SK-N-SH (cell line): ENCODE measurements around the gene SULT2B1. TPM values are rescaled to one million over a fixed set of nuclear protein-coding genes. Genes with fewer than 3 reads are reported as not detected.

Source experiments
- CTCF ChIA-PET: fragments of 300-600, 350-600 bp; formaldehyde crosslinking; extraction: SDS; loops from one replicate; lab custom pipeline; 2021; lab: Yijun Ruan, JAX
- POLR2A ChIA-PET: fragments of 350-600 bp; sonication (Branson Sonifier 250); formaldehyde crosslinking; extraction: SDS; loops from one replicate; lab custom pipeline; 2020; ENCODE audit warnings: antibody characterized with exemption, inconsistent platforms; lab: Yijun Ruan, JAX
- DNase-seq: peaks from one replicate; pipeline ENCODE4 v3.0.0; 2012
- H2AFZ ChIP-seq: fragments of 200-600 bp; sonication (generic); 2 replicates; pipeline ENCODE4 v1.8.1; 2016; ENCODE audit warnings: antibody characterized with exemption, mild to moderate bottlenecking, low read depth
- H3F3A ChIP-seq: fragments of 200-600 bp; sonication (generic); replicated peaks from 2 replicates; pipeline ENCODE3; 2016; ENCODE audit warnings: antibody characterized with exemption, mild to moderate bottlenecking; ENCODE audit not compliant: insufficient read depth
- H3K27ac ChIP-seq, 2 experiments: fragments of 200-500 bp in 1 of 2; fragments of 200-600 bp in 1 of 2; sonication (Bioruptor generic) in 1 of 2; sonication (generic), shearing (Covaris generic) in 1 of 2; 2 replicates each; pipeline versions ENCODE4 v1.5.1 to v1.6.1; 2014 to 2016; ENCODE audit warnings: low read depth in 2 of 2, inconsistent platforms in 1 of 2, low read length in 1 of 2, mild to moderate bottlenecking in 1 of 2, mixed read lengths in 1 of 2
- H3K27me3 ChIP-seq: fragments of 200-600 bp; sonication (generic), shearing (Covaris generic); 2 replicates; pipeline ENCODE4 v1.6.1; 2016; ENCODE audit warnings: mixed run types; ENCODE audit not compliant: insufficient read depth
- H3K36me3 ChIP-seq, 2 experiments: fragments of 200-500 bp in 1 of 2; fragments of 200-600 bp in 1 of 2; sonication (Bioruptor generic) in 1 of 2; sonication (generic) in 1 of 2; replicated peaks in 1 of 2; 2 replicates each; pipeline versions ENCODE3 to v1.5.1; 2014 to 2016; ENCODE audit warnings: low read length in 1 of 2, mild to moderate bottlenecking in 1 of 2; ENCODE audit not compliant: insufficient read depth in 2 of 2, control insufficient read depth in 1 of 2
- H3K4me1 ChIP-seq, 2 experiments: fragments of 200-500 bp in 1 of 2; fragments of 200-600 bp in 1 of 2; sonication (Bioruptor generic) in 1 of 2; sonication (generic), shearing (Covaris generic) in 1 of 2; 2 replicates each; pipeline versions ENCODE4 v1.5.1 to v1.6.1; 2014 to 2016; ENCODE audit warnings: low read depth in 1 of 2, low read length in 1 of 2, mixed run types in 1 of 2; ENCODE audit not compliant: insufficient read depth in 2 of 2, control insufficient read depth in 1 of 2
- H3K4me2 ChIP-seq: fragments of 200-600 bp; sonication (generic), shearing (Covaris generic); 2 replicates; pipeline ENCODE4 v1.6.1; 2017; ENCODE audit warnings: mixed run types
- H3K4me3 ChIP-seq, 2 experiments: fragments of 200-500 bp in 1 of 2; fragments of 200-600 bp in 1 of 2; sonication (Bioruptor generic) in 1 of 2; sonication (generic), shearing (Covaris generic) in 1 of 2; 2 replicates each; pipeline versions ENCODE4 v1.5.1 to v1.8.1; 2014 to 2016; ENCODE audit warnings: low read depth in 2 of 2, inconsistent platforms in 1 of 2, low read length in 1 of 2, mild to moderate bottlenecking in 1 of 2, mixed read lengths in 1 of 2, moderate library complexity in 1 of 2
- H3K79me2 ChIP-seq: fragments of 200-600 bp; sonication (generic); 2 replicates; pipeline ENCODE4 v1.8.1; 2017; ENCODE audit warnings: mild to moderate bottlenecking; ENCODE audit not compliant: insufficient read depth
- H3K9ac ChIP-seq: fragments of 200-600 bp; sonication (generic); 2 replicates; pipeline ENCODE4 v1.6.1; 2017; ENCODE audit warnings: mixed run types
- H3K9me2 ChIP-seq: fragments of 200-600 bp; sonication (generic); 2 replicates; pipeline ENCODE4 v1.6.1; 2017; ENCODE audit warnings: mixed run types
- H3K9me3 ChIP-seq: fragments of 200-600 bp; sonication (generic); 2 replicates; pipeline ENCODE4 v1.6.1; 2017; ENCODE audit warnings: mixed run types, mild to moderate bottlenecking, moderate library complexity
- H4K20me1 ChIP-seq: fragments of 200-600 bp; sonication (generic); 2 replicates; pipeline ENCODE4 v1.6.1; 2017; ENCODE audit warnings: mild to moderate bottlenecking, mixed run types; ENCODE audit not compliant: insufficient read depth
- EP300 ChIP-seq, 2 experiments: IDR thresholded peaks; 2 replicates each; pipeline versions ENCODE4 v1.4.0 to v1.6.1; 2012; ENCODE audit warnings: borderline replicate concordance in 1 of 2, low read depth in 1 of 2, low read length in 1 of 2
- EZH2phosphoT487 ChIP-seq: fragments of 200-600 bp; sonication (generic); IDR thresholded peaks from 2 replicates; pipeline ENCODE4 v1.6.1; 2017; ENCODE audit warnings: low read depth, mixed run types, mild to moderate bottlenecking, antibody characterized with exemption, moderate library complexity, borderline replicate concordance
- FOXM1 ChIP-seq: IDR thresholded peaks from 2 replicates; pipeline ENCODE4 v1.4.0; 2012; ENCODE audit warnings: low read depth, mild to moderate bottlenecking
- GABPA ChIP-seq: IDR thresholded peaks from 2 replicates; pipeline ENCODE4 v1.4.0; 2012; ENCODE audit warnings: low read depth, mild to moderate bottlenecking
- IRF3 ChIP-seq: fragments of 150-350 bp; IDR thresholded peaks from 2 replicates; pipeline ENCODE4 v1.6.1; 2016; ENCODE audit warnings: mild to moderate bottlenecking, low read depth, low read length
- JUND ChIP-seq: IDR thresholded peaks from 2 replicates; pipeline ENCODE4 v1.4.0; 2012
- MEF2A ChIP-seq: IDR thresholded peaks from 2 replicates; pipeline ENCODE4 v1.4.0; 2012; ENCODE audit warnings: low read depth, borderline replicate concordance
- MXI1 ChIP-seq: IDR thresholded peaks from 2 replicates; pipeline ENCODE4 v1.6.1; 2012; ENCODE audit warnings: mild to moderate bottlenecking, low read depth, low read length, improper control_type of control experiment
- NFIC ChIP-seq: IDR thresholded peaks from 2 replicates; pipeline ENCODE4 v1.4.0; 2012; ENCODE audit warnings: borderline replicate concordance
- RCOR1 ChIP-seq: fragments of 150-350 bp; IDR thresholded peaks from 2 replicates; pipeline ENCODE4 v1.6.1; 2017; ENCODE audit warnings: antibody characterized with exemption, low read length
- USF2 ChIP-seq: fragments of 150-350 bp; IDR thresholded peaks from 2 replicates; pipeline ENCODE4 v1.6.1; 2017; ENCODE audit warnings: antibody characterized with exemption, low read length, low read depth, borderline replicate concordance
- WGBS: methylation state at CpG from one replicate; pipeline ENCODE4 v1.1.6; 2017; ENCODE audit warnings: low lambda C conversion rate; 5-methylcytosine and 5-hydroxymethylcytosine counted together
- polyA plus RNA-seq, 3 experiments: library from polyadenylated mRNA; depleted of rRNA; stranded (reverse); fragments of >200 nt; gene quantifications; 2 replicates each; pipeline ENCODE4 v1.2.3, GENCODE V29; 2012
- TF ChIP-seq, protein P1 (sequence below): fragments of 200-600 bp; sonication (generic); IDR thresholded peaks from 2 replicates; pipeline ENCODE4 v1.6.1; 2017; ENCODE audit warnings: antibody characterized with exemption, mild to moderate bottlenecking, moderate library complexity

The SULT2B1 gene
- polyA plus RNA-seq, 1 of the 3 experiments (the other 2 are of a cell fraction) = 0.92 TPM

DNA sequence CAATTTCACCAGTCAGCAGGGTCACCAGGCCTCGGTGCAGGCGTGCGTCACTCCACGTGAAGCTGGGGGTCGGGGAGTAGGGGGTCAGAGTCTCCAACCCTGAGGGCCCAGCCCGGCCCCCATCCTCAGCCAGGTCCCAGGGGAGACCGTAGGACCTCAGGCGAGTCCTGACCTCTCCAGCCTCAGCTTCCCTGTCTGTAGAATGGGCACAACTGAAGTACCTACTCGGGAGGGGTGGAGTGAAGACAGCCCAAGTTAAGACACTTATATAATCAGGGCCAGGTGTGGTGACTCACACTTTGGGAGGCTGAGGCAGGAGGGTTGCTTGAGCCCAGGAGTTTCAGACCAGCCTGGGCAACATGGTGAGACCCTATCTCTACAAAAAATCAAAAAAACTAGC is 51.9 kb downstream of the SULT2B1 start:
- Histone ChIP-seq H3K27me3 (no peaks in the 10 kb centered on the region; the same call in 1 of the 2 replicates), H3K4me2 (no peak overlapping the region), H3K4me3 (no peak overlapping the region), H3K79me2 (no peaks in the 10 kb centered on the region), H3K36me3 (no peaks in the 10 kb centered on the region), H4K20me1 (no peaks in the 10 kb centered on the region), H3K9ac (no peak overlapping the region), H3K9me3 (no peaks in the 10 kb centered on the region), H3K9me2 (no peaks in the 10 kb centered on the region), H3K27ac (no peak overlapping the region), H3F3A (no peaks in the 10 kb centered on the region), H2AFZ (no peak overlapping the region), H3K4me1 (no peaks in the 10 kb centered on the region)
- POLR2A ChIA-PET = no interaction called here
- 80% methylated on average over 7 of the region's 9 CpGs for WGBS
- CTCF ChIA-PET = no interaction called here
- no peak for TF ChIP-seq MEF2A
- TF ChIP-seq RCOR1 = no peak
- no peak for TF ChIP-seq EZH2phosphoT487
- no peak for TF ChIP-seq USF2
- TF ChIP-seq NFIC = no peak
- no peak for TF ChIP-seq MXI1
- no peak for TF ChIP-seq IRF3
- no peak for TF ChIP-seq JUND
- no peak for TF ChIP-seq FOXM1
- DNase-seq = no peak

- H3K4me1 ChIP-seq = no peaks in the 10 kb centered on the region
- H3K9me3 ChIP-seq = no peaks in the 10 kb centered on the region
- H3K79me2 ChIP-seq = no peaks in the 10 kb centered on the region
- TF ChIP-seq, protein P1, sequence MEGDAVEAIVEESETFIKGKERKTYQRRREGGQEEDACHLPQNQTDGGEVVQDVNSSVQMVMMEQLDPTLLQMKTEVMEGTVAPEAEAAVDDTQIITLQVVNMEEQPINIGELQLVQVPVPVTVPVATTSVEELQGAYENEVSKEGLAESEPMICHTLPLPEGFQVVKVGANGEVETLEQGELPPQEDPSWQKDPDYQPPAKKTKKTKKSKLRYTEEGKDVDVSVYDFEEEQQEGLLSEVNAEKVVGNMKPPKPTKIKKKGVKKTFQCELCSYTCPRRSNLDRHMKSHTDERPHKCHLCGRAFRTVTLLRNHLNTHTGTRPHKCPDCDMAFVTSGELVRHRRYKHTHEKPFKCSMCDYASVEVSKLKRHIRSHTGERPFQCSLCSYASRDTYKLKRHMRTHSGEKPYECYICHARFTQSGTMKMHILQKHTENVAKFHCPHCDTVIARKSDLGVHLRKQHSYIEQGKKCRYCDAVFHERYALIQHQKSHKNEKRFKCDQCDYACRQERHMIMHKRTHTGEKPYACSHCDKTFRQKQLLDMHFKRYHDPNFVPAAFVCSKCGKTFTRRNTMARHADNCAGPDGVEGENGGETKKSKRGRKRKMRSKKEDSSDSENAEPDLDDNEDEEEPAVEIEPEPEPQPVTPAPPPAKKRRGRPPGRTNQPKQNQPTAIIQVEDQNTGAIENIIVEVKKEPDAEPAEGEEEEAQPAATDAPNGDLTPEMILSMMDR = no peak
- TF ChIP-seq EP300 (IDR thresholded peaks at IDR 0.05; ENCODE audit: borderline replicate concordance in 1 of 2, low read depth in 1 of 2, low read length in 1 of 2) (no peak), MEF2A (no peak), GABPA (no peak), RCOR1 (no peak)
- TF ChIP-seq, all 33 proteins: peak for 0
- Histone ChIP-seq H3K27me3 (no peaks in the 10 kb centered on the region), H4K20me1 (no peaks in the 10 kb centered on the region), H3F3A (no peaks in the 10 kb centered on the region), H3K9me2 (no peaks in the 10 kb centered on the region), H3K9ac (no peak within 1 kb of the TSS), H3K4me3 (no peak within 1 kb of the TSS), H2AFZ (no peak within 1 kb of the TSS), H3K36me3 (no peaks in the 10 kb centered on the region), H3K27ac (no peak within 1 kb of the TSS), H3K4me2 (no peak within 1 kb of the TSS)
- DNase-seq = no peak
- ChIA-PET CTCF (interaction anchor here (0.8 to 8.0 kb wide), 4 partner anchors 17 to 117 kb away, joined by 3 to 72 read pairs (median 12); no protein-coding TSS in a partner anchor), POLR2A (interaction anchor here (0.6 to 2.4 kb wide), 2 partner anchors 12 to 13 kb away, joined by 3 to 17 read pairs; partner anchors contain the start of genes RPL18 and SPHK2)
- 70% methylated on average over 8 of the region's 39 CpGs for WGBS
These were observed 54.7 kb downstream of the SULT2B1 start, which contains the start of gene SPACA4 for GRCh38 chr19:48606463-48607358. TSS of gene SPACA4 (plus strand) at chr19:48606742. CDS start at chr19:48606979, 237 bp downstream.
